ENCODE data around the gene RAPGEF1. TPM values are rescaled to one million over a fixed set of nuclear protein-coding genes. Genes with fewer than 3 reads are reported as not detected.
A peak's percentile ranks its signal among the peaks of the same experiment; 100 is the strongest.
"Not testable (repeated sequence)": the region's sequence is repeated elsewhere in the genome, so short reads cannot be mapped to it uniquely, and the experiment has no call there.

The RAPGEF1 gene
- polyA plus RNA-seq, 2 donors = 9.0 to 11.0 TPM

DNA sequence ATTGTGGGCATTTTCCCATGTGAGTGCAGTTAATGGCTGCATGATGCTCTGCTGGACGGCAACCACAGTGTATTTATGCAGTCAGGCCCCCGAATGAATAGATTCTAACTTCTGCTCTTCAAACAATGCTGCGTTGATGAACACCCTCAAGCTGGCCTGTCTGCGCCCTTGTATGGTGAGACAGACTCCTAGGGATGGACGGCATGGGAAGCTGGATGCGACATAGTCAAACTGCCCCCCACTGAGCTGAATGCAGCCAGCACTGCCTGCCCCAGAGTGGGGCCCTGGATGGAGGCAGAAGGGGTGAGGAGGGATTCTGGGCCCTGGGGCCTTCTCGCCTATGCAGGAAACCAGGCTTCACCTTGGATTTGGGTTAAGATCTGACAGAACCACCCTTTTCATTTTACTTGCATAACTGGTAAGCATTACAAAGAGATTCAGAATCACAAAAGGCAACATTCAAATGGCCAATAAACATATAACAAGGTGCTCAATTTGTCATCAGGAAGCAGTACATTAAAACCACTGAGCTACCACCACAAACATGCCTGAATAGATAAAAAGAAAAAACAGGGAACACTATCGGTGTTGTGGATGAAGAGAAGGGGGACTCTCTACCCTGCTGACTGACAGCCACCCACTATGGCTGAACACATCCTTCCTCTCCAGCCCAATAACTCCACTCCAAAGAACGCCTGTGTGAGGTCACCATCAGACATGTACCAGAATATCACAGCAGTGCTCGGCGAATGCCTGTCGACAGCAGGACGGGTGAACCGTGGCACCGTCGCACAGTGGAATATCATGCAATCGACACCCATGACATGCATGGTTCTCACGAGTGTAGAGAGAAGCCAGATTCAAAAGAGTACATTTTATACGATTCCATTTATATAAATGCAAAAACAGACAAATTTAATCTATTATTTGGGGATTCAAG, 79.1 kb downstream of the RAPGEF1 start:
- no peaks in the 10 kb centered on the region for H3K27me3 ChIP-seq (ENCODE audit: control insufficient read depth in 1 of 2, insufficient read depth in 2 of 2, low read length in 2 of 2)

DNA sequence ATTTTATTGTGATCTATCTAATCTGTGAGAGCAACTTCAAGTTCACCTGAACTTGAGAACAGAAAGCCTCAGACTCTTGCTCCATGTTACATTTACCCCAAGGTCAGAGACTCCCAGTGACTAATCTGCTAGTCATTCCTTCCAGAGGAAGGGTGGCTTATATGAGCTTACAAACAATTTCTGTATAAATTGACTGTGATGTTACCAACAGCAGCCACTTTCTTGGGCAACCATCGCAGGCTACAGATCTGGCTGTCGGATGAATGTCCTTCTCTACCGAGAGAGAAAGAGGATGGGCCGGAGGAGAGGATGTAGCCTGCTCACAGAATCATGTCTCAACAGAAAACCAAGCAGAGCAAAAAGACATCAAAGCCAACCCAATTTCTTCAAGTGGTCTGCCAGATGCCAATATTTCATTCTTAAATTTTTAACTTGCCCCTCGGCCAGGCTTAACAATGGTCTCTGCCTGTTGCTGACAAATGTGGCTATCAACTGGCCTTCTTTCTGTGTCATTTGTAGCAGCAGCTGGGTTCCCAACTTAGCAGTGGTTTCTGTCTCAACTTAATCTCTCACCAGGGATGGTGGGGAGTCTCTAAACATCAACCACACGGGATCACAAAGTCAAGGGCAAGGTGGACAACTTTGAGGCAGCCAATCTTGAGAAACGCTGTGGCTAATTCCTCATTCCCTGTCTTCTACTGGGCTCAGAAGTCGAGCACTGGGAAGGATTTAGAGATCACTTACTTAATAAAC, 81.3 kb downstream of the RAPGEF1 start:
- 46 to 63% methylated on average over 8 of the region's 8 CpGs for WGBS, 2 donors
- H3K4me1 ChIP-seq (ENCODE audit: control insufficient read depth in 2 of 2, insufficient read depth in 2 of 2, low read length in 1 of 2) = peaks cover 5 to 9% of the 10 kb centered on the region in 2 donors
- no peaks in the 10 kb centered on the region for H3K9me3 ChIP-seq (ENCODE audit: control insufficient read depth in 2 of 2, insufficient read depth in 1 of 2, low read depth in 1 of 2, low read length in 1 of 2)
- H3K36me3 ChIP-seq (ENCODE audit: control insufficient read depth in 2 of 2, insufficient read depth in 2 of 2, low read length in 1 of 2) = no peaks in the 10 kb centered on the region
- no peak overlapping the region for H3K4me3 ChIP-seq (ENCODE audit: low read depth in 1 of 2, low read length in 2 of 2)
- peak overlapping the region; percentile 38 to 56 for H3K27ac ChIP-seq (ENCODE audit: low read depth in 2 of 2, low read length in 1 of 2)
- no peaks in the 10 kb centered on the region for H3K27me3 ChIP-seq (ENCODE audit: control insufficient read depth in 1 of 2, insufficient read depth in 2 of 2, low read length in 2 of 2)

More for the DNA sequence above, 79.1 kb downstream of the RAPGEF1 start:
- no peaks in the 10 kb centered on the region for H3K9me3 ChIP-seq (ENCODE audit: control insufficient read depth in 2 of 2, insufficient read depth in 1 of 2, low read depth in 1 of 2, low read length in 1 of 2)
- no peak overlapping the region for H3K4me3 ChIP-seq (ENCODE audit: low read depth in 1 of 2, low read length in 2 of 2)
- WGBS, 2 donors = 90 to 92% methylated on average over 19 of the region's 19 CpGs
- no peak overlapping the region for H3K27ac ChIP-seq (ENCODE audit: low read depth in 2 of 2, low read length in 1 of 2)
- peaks cover 5 to 9% of the 10 kb centered on the region in 2 donors for H3K4me1 ChIP-seq (ENCODE audit: control insufficient read depth in 2 of 2, insufficient read depth in 2 of 2, low read length in 1 of 2)
- no peaks in the 10 kb centered on the region for H3K36me3 ChIP-seq (ENCODE audit: control insufficient read depth in 2 of 2, insufficient read depth in 2 of 2, low read length in 1 of 2)

DNA sequence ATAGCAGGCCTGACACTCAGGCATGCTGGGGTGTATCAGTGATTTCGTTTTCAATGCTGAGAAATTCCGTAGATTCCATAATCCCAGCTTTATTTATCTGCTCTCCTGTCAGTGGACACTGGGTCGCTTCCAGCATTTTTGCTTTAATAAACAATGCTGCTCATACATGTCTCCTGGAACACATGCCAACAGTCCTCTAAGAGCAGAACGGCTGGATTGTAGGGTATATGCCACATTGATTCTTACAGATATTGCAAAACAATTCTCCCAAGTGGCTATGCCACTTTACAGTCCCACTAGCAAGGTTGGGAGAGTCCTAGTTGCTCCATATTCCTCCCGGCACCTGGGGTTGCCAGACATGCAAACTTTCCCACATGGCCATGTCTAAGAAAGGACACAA, 81.9 kb downstream of the RAPGEF1 start:
- Histone ChIP-seq H3K4me3 (ENCODE audit: low read depth in 1 of 2, low read length in 2 of 2) (no peak overlapping the region), H3K9me3 (ENCODE audit: control insufficient read depth in 2 of 2, insufficient read depth in 1 of 2, low read depth in 1 of 2, low read length in 1 of 2) (no peaks in the 10 kb centered on the region), H3K27ac (ENCODE audit: low read depth in 2 of 2, low read length in 1 of 2) (peak overlapping the region; percentile 38 to 51), H3K4me1 (ENCODE audit: control insufficient read depth in 2 of 2, insufficient read depth in 2 of 2, low read length in 1 of 2) (peaks cover 5 to 9% of the 10 kb centered on the region in 2 donors), H3K27me3 (ENCODE audit: control insufficient read depth in 1 of 2, insufficient read depth in 2 of 2, low read length in 2 of 2) (no peaks in the 10 kb centered on the region), H3K36me3 (ENCODE audit: control insufficient read depth in 2 of 2, insufficient read depth in 2 of 2, low read length in 1 of 2) (no peaks in the 10 kb centered on the region)
- 33 to 41% methylated on average over 5 of the region's 5 CpGs for WGBS, 2 donors

- Histone ChIP-seq H3K4me1 (ENCODE audit: control insufficient read depth in 2 of 2, insufficient read depth in 2 of 2, low read length in 1 of 2) (peaks cover 5 to 9% of the 10 kb centered on the region in 2 donors), H3K27ac (ENCODE audit: low read depth in 2 of 2, low read length in 1 of 2) (no peak overlapping the region), H3K9me3 (ENCODE audit: control insufficient read depth in 2 of 2, insufficient read depth in 1 of 2, low read depth in 1 of 2, low read length in 1 of 2) (no peaks in the 10 kb centered on the region), H3K27me3 (ENCODE audit: control insufficient read depth in 1 of 2, insufficient read depth in 2 of 2, low read length in 2 of 2) (no peaks in the 10 kb centered on the region), H3K4me3 (ENCODE audit: low read depth in 1 of 2, low read length in 2 of 2) (no peak overlapping the region), H3K36me3 (ENCODE audit: control insufficient read depth in 2 of 2, insufficient read depth in 2 of 2, low read length in 1 of 2) (no peaks in the 10 kb centered on the region)
- 80 to 82% methylated on average over 8 of the region's 8 CpGs for WGBS, 2 donors
Measured at GRCh38 chr9:131657456-131657855, 82.4 kb downstream of the RAPGEF1 start.

DNA sequence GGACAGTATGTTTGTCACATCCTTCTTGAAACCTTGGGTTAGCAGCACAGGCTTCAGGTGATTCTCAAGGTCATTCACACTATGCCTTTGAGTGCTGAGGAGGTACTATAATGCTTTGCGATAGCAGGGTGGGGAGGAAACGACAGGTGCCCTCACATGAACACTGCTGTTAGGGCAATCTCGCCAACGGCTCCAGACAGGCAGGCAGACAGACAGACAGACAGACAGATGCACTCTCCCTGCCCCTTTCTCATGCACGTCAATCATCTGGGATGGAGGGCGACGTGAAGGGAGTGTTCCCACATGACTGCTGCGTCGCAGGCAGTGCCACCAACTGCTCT, 82.9 kb downstream of the RAPGEF1 start:
- Histone ChIP-seq H3K4me3 (ENCODE audit: low read depth in 1 of 2, low read length in 2 of 2) (no peak overlapping the region), H3K36me3 (ENCODE audit: control insufficient read depth in 2 of 2, insufficient read depth in 2 of 2, low read length in 1 of 2) (no peaks in the 10 kb centered on the region), H3K27me3 (ENCODE audit: control insufficient read depth in 1 of 2, insufficient read depth in 2 of 2, low read length in 2 of 2) (no peaks in the 10 kb centered on the region), H3K27ac (ENCODE audit: low read depth in 2 of 2, low read length in 1 of 2) (peak overlapping the region in 1 of 2 donors; percentile 61), H3K9me3 (ENCODE audit: control insufficient read depth in 2 of 2, insufficient read depth in 1 of 2, low read depth in 1 of 2, low read length in 1 of 2) (no peaks in the 10 kb centered on the region), H3K4me1 (ENCODE audit: control insufficient read depth in 2 of 2, insufficient read depth in 2 of 2, low read length in 1 of 2) (peaks cover 5 to 9% of the 10 kb centered on the region in 2 donors)
- 69 to 83% methylated on average over 9 of the region's 9 CpGs for WGBS, 2 donors

DNA sequence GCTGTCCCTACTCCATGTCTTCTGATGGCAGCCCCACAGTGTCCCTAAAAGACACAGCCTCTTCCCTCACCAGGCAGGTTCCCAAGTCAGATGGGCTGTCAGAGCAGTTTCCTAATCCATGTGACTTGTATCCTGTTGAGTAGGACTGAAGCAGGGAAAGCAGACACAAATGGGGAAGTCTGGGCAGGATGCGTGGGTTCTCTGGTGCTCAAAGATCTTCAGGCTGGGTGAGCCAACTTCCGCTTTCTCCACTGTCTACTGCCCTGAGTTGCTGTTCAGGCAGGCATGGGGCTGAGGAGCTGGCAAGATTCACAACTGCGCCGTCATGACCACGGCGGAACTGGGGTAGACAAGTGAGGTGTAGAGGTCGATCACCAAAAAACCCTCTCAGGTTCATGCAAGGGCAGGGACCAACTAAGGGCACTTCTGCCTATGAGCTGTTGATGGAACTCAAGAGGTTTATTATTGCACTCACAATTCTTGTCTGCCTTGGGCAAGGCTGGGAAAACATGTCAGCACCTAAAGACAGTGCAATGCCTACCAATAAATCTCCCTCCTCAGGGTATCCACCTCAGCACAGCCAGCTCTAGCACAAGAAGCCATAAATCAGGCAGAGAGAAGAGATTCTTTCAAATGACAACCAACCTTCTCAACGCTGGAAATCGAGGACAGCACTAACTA, 83.4 kb downstream of the RAPGEF1 start:
- no peaks in the 10 kb centered on the region for H3K27me3 ChIP-seq (ENCODE audit: control insufficient read depth in 1 of 2, insufficient read depth in 2 of 2, low read length in 2 of 2)
- H3K4me3 ChIP-seq (ENCODE audit: low read depth in 1 of 2, low read length in 2 of 2) = no peak overlapping the region
- WGBS, 2 donors = 62 to 67% methylated on average over 9 of the region's 9 CpGs
- H3K27ac ChIP-seq (ENCODE audit: low read depth in 2 of 2, low read length in 1 of 2) = peak overlapping the region; percentile 5 to 61
- no peaks in the 10 kb centered on the region for H3K36me3 ChIP-seq (ENCODE audit: control insufficient read depth in 2 of 2, insufficient read depth in 2 of 2, low read length in 1 of 2)
- H3K9me3 ChIP-seq (ENCODE audit: control insufficient read depth in 2 of 2, insufficient read depth in 1 of 2, low read depth in 1 of 2, low read length in 1 of 2) = no peaks in the 10 kb centered on the region
- peaks cover 5 to 9% of the 10 kb centered on the region in 2 donors for H3K4me1 ChIP-seq (ENCODE audit: control insufficient read depth in 2 of 2, insufficient read depth in 2 of 2, low read length in 1 of 2)

GRCh38 chr9:131654369-131654768, 85.5 kb downstream of the RAPGEF1 start:
- WGBS, 2 donors = 94 to 95% methylated on average over 5 of the region's 5 CpGs
- H3K27me3 ChIP-seq (ENCODE audit: control insufficient read depth in 1 of 2, insufficient read depth in 2 of 2, low read length in 2 of 2); H3K4me3 ChIP-seq (ENCODE audit: low read depth in 1 of 2, low read length in 2 of 2); H3K9me3 ChIP-seq (ENCODE audit: control insufficient read depth in 2 of 2, insufficient read depth in 1 of 2, low read depth in 1 of 2, low read length in 1 of 2); H3K4me1 ChIP-seq (ENCODE audit: control insufficient read depth in 2 of 2, insufficient read depth in 2 of 2, low read length in 1 of 2); H3K36me3 ChIP-seq (ENCODE audit: control insufficient read depth in 2 of 2, insufficient read depth in 2 of 2, low read length in 1 of 2); H3K27ac ChIP-seq (ENCODE audit: low read depth in 2 of 2, low read length in 1 of 2): not testable (repeated sequence)

DNA sequence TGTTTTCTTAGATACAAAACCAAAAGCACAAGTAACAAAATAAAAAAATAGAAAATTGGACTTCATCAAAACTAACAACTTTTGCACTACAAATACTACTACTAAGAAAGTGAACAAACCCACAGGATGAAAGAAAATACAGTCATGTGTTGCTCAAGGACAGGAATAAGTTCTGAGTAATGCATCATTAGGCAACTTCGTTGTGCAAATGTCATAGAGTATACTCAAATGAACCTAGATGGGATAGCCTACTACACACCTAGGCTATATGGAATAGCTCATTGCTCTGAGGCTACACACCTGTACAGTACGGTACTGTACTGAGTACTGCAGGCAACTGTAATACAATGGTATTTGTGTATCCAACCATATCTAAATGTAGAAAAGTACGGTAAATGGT, 88.3 kb downstream of the RAPGEF1 start:
- 75 to 78% methylated on average over 3 of the region's 3 CpGs for WGBS, 2 donors
- H3K4me3 ChIP-seq (ENCODE audit: low read depth in 1 of 2, low read length in 2 of 2) = no peak overlapping the region
- H3K36me3 ChIP-seq (ENCODE audit: control insufficient read depth in 2 of 2, insufficient read depth in 2 of 2, low read length in 1 of 2) = no peaks in the 10 kb centered on the region
- H3K27ac ChIP-seq (ENCODE audit: low read depth in 2 of 2, low read length in 1 of 2) = no peak overlapping the region
- no peaks in the 10 kb centered on the region for H3K9me3 ChIP-seq (ENCODE audit: control insufficient read depth in 2 of 2, insufficient read depth in 1 of 2, low read depth in 1 of 2, low read length in 1 of 2)
- peaks cover 0 to 1% of the 10 kb centered on the region in 2 donors for H3K4me1 ChIP-seq (ENCODE audit: control insufficient read depth in 2 of 2, insufficient read depth in 2 of 2, low read length in 1 of 2)
- H3K27me3 ChIP-seq (ENCODE audit: control insufficient read depth in 1 of 2, insufficient read depth in 2 of 2, low read length in 2 of 2) = no peaks in the 10 kb centered on the region

- Histone ChIP-seq H3K4me3 (ENCODE audit: low read depth in 1 of 2, low read length in 2 of 2) (no peak overlapping the region), H3K27ac (ENCODE audit: low read depth in 2 of 2, low read length in 1 of 2) (no peak overlapping the region), H3K4me1 (ENCODE audit: control insufficient read depth in 2 of 2, insufficient read depth in 2 of 2, low read length in 1 of 2) (no peaks in the 10 kb centered on the region), H3K9me3 (ENCODE audit: control insufficient read depth in 2 of 2, insufficient read depth in 1 of 2, low read depth in 1 of 2, low read length in 1 of 2) (no peaks in the 10 kb centered on the region), H3K36me3 (ENCODE audit: control insufficient read depth in 2 of 2, insufficient read depth in 2 of 2, low read length in 1 of 2) (peaks cover 0 to 2% of the 10 kb centered on the region in 2 donors), H3K27me3 (ENCODE audit: control insufficient read depth in 1 of 2, insufficient read depth in 2 of 2, low read length in 2 of 2) (no peaks in the 10 kb centered on the region)
- 89% methylated on average over 2 of the region's 2 CpGs for WGBS, 2 donors
Measured at GRCh38 chr9:131651160-131651559, 88.7 kb downstream of the RAPGEF1 start.
